Neutrophil (primary cell): ENCODE data around the gene ANKRD50.

Experiments used
- H3K27ac ChIP-seq: fragments of 200-600 bp; sonication (generic); 2 replicates; pipeline ENCODE4 v1.5.1; 2016; ENCODE audit warnings: mild to moderate bottlenecking, moderate library complexity
- H3K27me3 ChIP-seq: fragments of 200-600 bp; sonication (generic); 2 replicates; pipeline ENCODE4 v1.6.0; 2016; ENCODE audit warnings: mild to moderate bottlenecking
- H3K36me3 ChIP-seq: fragments of 200-600 bp; sonication (generic); 2 replicates; pipeline ENCODE4 v1.5.1; 2017
- H3K4me1 ChIP-seq, 2 experiments: fragments of 200-600 bp in 1 of 2; sonication (generic) in 1 of 2; 1 replicate in 1 of 2; 2 replicates in 1 of 2; pipeline versions ENCODE4 v1.5.1 to v1.6.1; 2013 to 2016; ENCODE audit warnings: low read depth in 1 of 2, low read length in 1 of 2, mild to moderate bottlenecking in 1 of 2, moderate library complexity in 1 of 2; ENCODE audit not compliant: control insufficient read depth in 1 of 2, insufficient read depth in 1 of 2
- H3K4me3 ChIP-seq, 2 experiments: fragments of 200-600 bp in 1 of 2; sonication (generic) in 1 of 2; 1 replicate in 1 of 2; 2 replicates in 1 of 2; pipeline ENCODE4 v1.5.1; 2013 to 2016; ENCODE audit warnings: low read depth in 1 of 2, low read length in 1 of 2, mild to moderate bottlenecking in 1 of 2, moderate library complexity in 1 of 2
- H3K9me3 ChIP-seq: fragments of 200-600 bp; sonication (generic); 2 replicates; pipeline ENCODE4 v1.5.1; 2016
- CTCF ChIP-seq: fragments of 200-600 bp; sonication (generic); IDR thresholded peaks from 2 replicates; pipeline ENCODE4 v1.5.1; 2016; ENCODE audit warnings: antibody characterized with exemption

ANKRD50 gene

DNA sequence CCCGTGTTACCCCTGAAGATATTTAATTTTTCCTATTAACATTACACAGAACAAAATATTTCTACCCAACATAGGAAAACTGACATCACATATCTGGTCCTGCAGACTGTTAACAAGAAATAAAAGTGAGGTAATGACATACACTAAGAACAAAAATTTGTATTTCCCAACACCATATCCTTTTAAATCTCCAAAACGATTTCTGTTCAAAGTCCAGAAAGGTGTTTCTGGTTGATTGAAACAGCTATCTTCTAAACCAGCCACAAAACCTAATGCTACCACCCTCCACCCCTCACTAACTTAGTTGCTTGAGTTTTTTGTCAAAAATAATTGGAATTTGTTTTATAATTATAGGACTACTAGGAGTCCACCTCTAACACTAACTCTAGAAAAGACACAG lies 7.1 kb downstream of the ANKRD50 start:
- H3K27me3 ChIP-seq: no peaks in the 10 kb centered on the region
- no peak overlapping the region for H3K4me3 ChIP-seq
- no peaks in the 10 kb centered on the region for H3K9me3 ChIP-seq
- peaks cover 6 to 10% of the 10 kb centered on the region in 2 experiments for H3K4me1 ChIP-seq
- TF ChIP-seq CTCF: no peak
- no peaks in the 10 kb centered on the region for H3K36me3 ChIP-seq
- no peak overlapping the region for H3K27ac ChIP-seq

DNA sequence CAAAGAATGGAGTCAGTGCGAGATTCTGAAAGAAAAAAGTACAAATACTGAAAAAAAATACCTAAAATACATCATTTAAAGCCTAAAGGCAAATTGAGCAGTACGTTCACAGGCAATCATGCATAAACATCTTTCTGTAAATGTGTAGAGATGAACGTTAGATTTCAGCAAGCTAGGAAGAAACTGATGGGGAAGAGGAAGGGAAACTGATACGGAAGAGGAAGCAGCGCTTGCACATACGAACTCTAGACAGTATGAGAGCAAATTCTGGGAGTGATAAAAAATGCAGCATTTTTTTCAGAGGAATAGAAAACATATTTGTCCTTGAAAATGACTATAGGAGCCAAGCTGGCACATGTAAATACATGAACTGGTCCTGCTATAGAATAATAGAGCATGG lies 9.4 kb downstream of the ANKRD50 start:
- no peak overlapping the region for H3K27ac ChIP-seq
- H3K9me3 ChIP-seq: no peaks in the 10 kb centered on the region
- no peak for TF ChIP-seq CTCF
- H3K27me3 ChIP-seq: no peaks in the 10 kb centered on the region
- no peak overlapping the region for H3K4me3 ChIP-seq
- peaks cover 0 to 5% of the 10 kb centered on the region in 2 experiments for H3K4me1 ChIP-seq
- no peaks in the 10 kb centered on the region for H3K36me3 ChIP-seq

DNA sequence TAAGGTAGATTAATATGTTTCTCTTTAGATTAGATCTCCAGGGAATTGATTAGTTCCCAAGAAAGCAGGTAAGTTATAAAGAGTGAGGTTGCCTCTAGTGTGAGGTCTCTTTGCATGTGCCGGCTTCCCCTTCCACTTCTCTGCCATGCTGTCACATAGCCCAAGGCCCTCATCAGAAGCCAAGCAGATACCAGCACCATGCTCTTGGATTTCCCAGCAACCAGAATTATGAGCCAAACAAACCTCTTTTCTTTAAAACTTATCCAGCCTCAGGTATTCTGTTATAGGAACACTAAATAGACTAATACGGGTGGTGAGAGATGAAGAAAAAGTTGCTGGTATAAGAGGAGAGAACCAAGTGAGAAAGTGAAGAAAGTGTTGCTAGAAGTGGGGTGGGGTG lies 15.1 kb downstream of the ANKRD50 start:
- no peak for TF ChIP-seq CTCF
- Histone ChIP-seq H3K27ac (no peak overlapping the region), H3K4me3 (no peak overlapping the region), H3K36me3 (no peaks in the 10 kb centered on the region), H3K27me3 (no peaks in the 10 kb centered on the region), H3K4me1 (no peaks in the 10 kb centered on the region), H3K9me3 (no peaks in the 10 kb centered on the region)

- TF ChIP-seq CTCF: no peak
- H3K36me3 ChIP-seq: no peaks in the 10 kb centered on the region
- H3K27ac ChIP-seq: no peak overlapping the region
- no peaks in the 10 kb centered on the region for H3K27me3 ChIP-seq
- H3K4me3 ChIP-seq: no peak overlapping the region
- H3K4me1 ChIP-seq: no peaks in the 10 kb centered on the region
- no peaks in the 10 kb centered on the region for H3K9me3 ChIP-seq
Measured at GRCh38 chr4:124696182-124696581, 16.4 kb downstream of the ANKRD50 start.

DNA sequence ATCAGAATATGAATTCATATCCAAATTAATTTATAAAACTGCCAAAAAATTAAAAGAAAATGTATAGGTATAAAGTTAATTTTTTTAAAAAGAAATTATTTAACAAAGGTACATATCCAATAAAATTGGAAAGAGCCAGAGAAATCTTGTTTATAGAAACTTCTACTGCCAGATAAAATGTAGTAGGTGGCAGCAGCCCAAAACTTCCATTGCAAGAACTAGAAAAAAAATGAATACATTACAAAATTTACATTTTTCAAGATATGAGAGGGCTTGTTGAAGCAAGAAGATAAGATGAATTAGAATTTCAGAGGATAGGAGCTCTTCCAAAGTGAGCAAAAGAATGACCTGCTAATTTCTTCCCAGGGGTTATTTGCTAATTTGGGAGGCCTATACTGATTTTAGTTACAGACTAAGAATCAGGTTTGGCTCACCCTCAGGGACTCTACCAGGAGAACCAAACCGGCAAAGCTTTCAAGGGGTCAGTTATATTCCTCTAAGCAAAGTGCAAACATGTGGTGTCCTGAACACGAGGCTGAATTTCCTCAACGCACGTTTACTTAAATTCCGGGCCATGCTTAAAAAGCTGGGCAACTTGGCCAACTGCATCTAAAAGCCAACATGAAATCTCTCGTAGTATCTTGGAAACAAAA lies 17.5 kb downstream of the ANKRD50 start:
- TF ChIP-seq CTCF: no peak

More for the DNA sequence above, 17.5 kb downstream of the ANKRD50 start:
- H3K36me3 ChIP-seq: no peaks in the 10 kb centered on the region
- no peaks in the 10 kb centered on the region for H3K27me3 ChIP-seq
- no peak overlapping the region for H3K27ac ChIP-seq
- no peak overlapping the region for H3K4me3 ChIP-seq
- no peaks in the 10 kb centered on the region for H3K9me3 ChIP-seq
- no peaks in the 10 kb centered on the region for H3K4me1 ChIP-seq
